ENCODE data around the gene ZNF142. TPM values are rescaled to one million over a fixed set of nuclear protein-coding genes. Genes with fewer than 3 reads are reported as not detected.

Gene ZNF142
- total and polyA plus RNA-seq, 2 of the 4 experiments (the other 2 are of a cell fraction), result 4.3 to 9.7 TPM

DNA sequence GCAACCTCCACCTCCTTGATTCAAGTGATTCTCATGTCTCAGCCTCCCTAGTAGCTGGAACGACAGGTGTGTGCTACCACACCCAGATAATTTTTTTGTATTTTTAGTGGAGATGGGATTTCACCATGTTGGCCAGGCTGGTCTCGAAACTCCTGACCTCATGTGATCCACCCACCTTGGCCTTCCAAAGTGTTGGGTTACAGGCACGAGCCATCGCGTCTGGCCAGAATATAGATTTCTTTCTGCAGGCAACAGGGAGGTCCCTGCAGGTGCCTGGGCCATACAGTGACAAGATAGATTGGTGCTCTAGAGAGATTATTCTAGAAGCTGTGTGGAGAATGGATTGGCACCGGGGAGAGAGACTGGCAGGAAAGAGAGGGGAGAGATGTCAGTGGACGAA is 38.4 kb downstream of the ZNF142 start:
- POLR2A ChIA-PET (ENCODE audit: unreplicated experiment), result no interaction called here
- CTCF ChIA-PET, result no interaction called here
- dilution Hi-C loops (cut with HindIII; ENCODE audit: low sequenced_read_pairs, unreplicated experiment), result no loop called here

More for the DNA sequence above, 38.4 kb downstream of the ZNF142 start:
- H4K5ac ChIP-seq (ENCODE audit: low read depth, low read length), result no peak overlapping the region
- H3K18ac ChIP-seq (ENCODE audit: low read depth, low read length), result no peak overlapping the region
- no peaks in the 10 kb centered on the region for H3K9me3 ChIP-seq (ENCODE audit: control insufficient read depth, insufficient read depth, low read length)
- ATAC-seq (ENCODE audit: low read depth) (no peak), DNase-seq (no peak)
- H3K9ac ChIP-seq (ENCODE audit: low read depth, low read length), result no peak overlapping the region
- TF ChIP-seq, protein P1, sequence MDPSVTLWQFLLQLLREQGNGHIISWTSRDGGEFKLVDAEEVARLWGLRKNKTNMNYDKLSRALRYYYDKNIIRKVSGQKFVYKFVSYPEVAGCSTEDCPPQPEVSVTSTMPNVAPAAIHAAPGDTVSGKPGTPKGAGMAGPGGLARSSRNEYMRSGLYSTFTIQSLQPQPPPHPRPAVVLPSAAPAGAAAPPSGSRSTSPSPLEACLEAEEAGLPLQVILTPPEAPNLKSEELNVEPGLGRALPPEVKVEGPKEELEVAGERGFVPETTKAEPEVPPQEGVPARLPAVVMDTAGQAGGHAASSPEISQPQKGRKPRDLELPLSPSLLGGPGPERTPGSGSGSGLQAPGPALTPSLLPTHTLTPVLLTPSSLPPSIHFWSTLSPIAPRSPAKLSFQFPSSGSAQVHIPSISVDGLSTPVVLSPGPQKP (IDR thresholded peaks at IDR 0.05; ENCODE audit: borderline replicate concordance, low read depth, low read length), result no peak
- TF ChIP-seq, protein P2, sequence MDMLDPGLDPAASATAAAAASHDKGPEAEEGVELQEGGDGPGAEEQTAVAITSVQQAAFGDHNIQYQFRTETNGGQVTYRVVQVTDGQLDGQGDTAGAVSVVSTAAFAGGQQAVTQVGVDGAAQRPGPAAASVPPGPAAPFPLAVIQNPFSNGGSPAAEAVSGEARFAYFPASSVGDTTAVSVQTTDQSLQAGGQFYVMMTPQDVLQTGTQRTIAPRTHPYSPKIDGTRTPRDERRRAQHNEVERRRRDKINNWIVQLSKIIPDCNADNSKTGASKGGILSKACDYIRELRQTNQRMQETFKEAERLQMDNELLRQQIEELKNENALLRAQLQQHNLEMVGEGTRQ (IDR thresholded peaks at IDR 0.05; ENCODE audit: low read depth, low read length), result no peak
- TF ChIP-seq MAZ (IDR thresholded peaks at IDR 0.05; ENCODE audit: borderline replicate concordance, low read depth, low read length) (no peak), CHD1 (IDR thresholded peaks at IDR 0.05; ENCODE audit: low read depth, low read length) (no peak), FOS (IDR thresholded peaks at IDR 0.05; ENCODE audit: low read depth, low read length) (no peak), NFE2L2 (IDR thresholded peaks at IDR 0.05; ENCODE audit: low read depth, low read length) (no peak), RCOR1 (IDR thresholded peaks at IDR 0.05; ENCODE audit: insufficient replicate concordance, low read length) (no peak), MXI1 (IDR thresholded peaks at IDR 0.05; ENCODE audit: borderline replicate concordance, low read depth, low read length) (no peak), SMC3 (IDR thresholded peaks at IDR 0.05; ENCODE audit: low read depth, low read length) (no peak), POLR2A (IDR thresholded peaks at IDR 0.05; ENCODE audit: low read depth, low read length) (no peak), RAD21 (IDR thresholded peaks at IDR 0.05; ENCODE audit: low read length) (no peak), BHLHE40 (IDR thresholded peaks at IDR 0.05; ENCODE audit: low read depth, low read length) (no peak), CEBPB (IDR thresholded peaks at IDR 0.05; ENCODE audit: low read depth, low read length) (no peak), RFX5 (IDR thresholded peaks at IDR 0.05; ENCODE audit: low read depth, low read length) (no peak), MAFK (IDR thresholded peaks at IDR 0.05; ENCODE audit: low read depth, low read length) (no peak)
- TF ChIP-seq, protein P3, sequence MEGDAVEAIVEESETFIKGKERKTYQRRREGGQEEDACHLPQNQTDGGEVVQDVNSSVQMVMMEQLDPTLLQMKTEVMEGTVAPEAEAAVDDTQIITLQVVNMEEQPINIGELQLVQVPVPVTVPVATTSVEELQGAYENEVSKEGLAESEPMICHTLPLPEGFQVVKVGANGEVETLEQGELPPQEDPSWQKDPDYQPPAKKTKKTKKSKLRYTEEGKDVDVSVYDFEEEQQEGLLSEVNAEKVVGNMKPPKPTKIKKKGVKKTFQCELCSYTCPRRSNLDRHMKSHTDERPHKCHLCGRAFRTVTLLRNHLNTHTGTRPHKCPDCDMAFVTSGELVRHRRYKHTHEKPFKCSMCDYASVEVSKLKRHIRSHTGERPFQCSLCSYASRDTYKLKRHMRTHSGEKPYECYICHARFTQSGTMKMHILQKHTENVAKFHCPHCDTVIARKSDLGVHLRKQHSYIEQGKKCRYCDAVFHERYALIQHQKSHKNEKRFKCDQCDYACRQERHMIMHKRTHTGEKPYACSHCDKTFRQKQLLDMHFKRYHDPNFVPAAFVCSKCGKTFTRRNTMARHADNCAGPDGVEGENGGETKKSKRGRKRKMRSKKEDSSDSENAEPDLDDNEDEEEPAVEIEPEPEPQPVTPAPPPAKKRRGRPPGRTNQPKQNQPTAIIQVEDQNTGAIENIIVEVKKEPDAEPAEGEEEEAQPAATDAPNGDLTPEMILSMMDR (conservative IDR thresholded peaks at IDR 0.05; ENCODE audit: low read depth, low read length), result no peak
- H3K9me1 ChIP-seq (ENCODE audit: insufficient read depth, low read length), result no peaks in the 10 kb centered on the region
- no peak overlapping the region for H2AK9ac ChIP-seq (replicated peaks; ENCODE audit: low read depth, low read length, poor library complexity)
- H3K14ac ChIP-seq (replicated peaks; ENCODE audit: low read depth, low read length), result no peak overlapping the region
- H3K4me2 ChIP-seq (ENCODE audit: low read depth, low read length), result no peak overlapping the region
- no peak overlapping the region for H3K23ac ChIP-seq (ENCODE audit: low read depth, low read length)
- no peak overlapping the region for H2BK15ac ChIP-seq (ENCODE audit: low read depth, low read length)
- H4K8ac ChIP-seq (ENCODE audit: low read depth in 2 of 2, low read length in 2 of 2), result no peak overlapping the region
- no peak overlapping the region for H2BK5ac ChIP-seq (ENCODE audit: low read depth, low read length, poor library complexity, severe bottlenecking)
- intact Hi-C loops (cut with micrococcal nuclease), result no loop called here
- H2AFZ ChIP-seq (replicated peaks; ENCODE audit: low read length, poor library complexity), result no peak overlapping the region
- H3K27ac ChIP-seq (ENCODE audit: insufficient read depth, low read length), result no peak overlapping the region
- no peaks in the 10 kb centered on the region for H3K36me3 ChIP-seq (ENCODE audit: control insufficient read depth, insufficient read depth, low read length)
- H3K4ac ChIP-seq (ENCODE audit: low read depth, low read length), result no peak overlapping the region
- no peaks in the 10 kb centered on the region for H4K20me1 ChIP-seq (ENCODE audit: insufficient read depth, low read length)
- H2BK20ac ChIP-seq (ENCODE audit: low read depth, low read length), result no peak overlapping the region
- no peaks in the 10 kb centered on the region for H3K27me3 ChIP-seq (ENCODE audit: control insufficient read depth, insufficient read depth, low read length)
- H2AK5ac ChIP-seq (ENCODE audit: low read depth, low read length), result no peak overlapping the region
- H3K56ac ChIP-seq (ENCODE audit: extremely low read depth, insufficient read depth, low read length), result no peak overlapping the region; the same call in 1 of the 2 replicates
- BruUV-seq (replicated peaks), result no TSS peak
- 63% methylated on average over 3 of the region's 7 CpGs; no CpG with 5 or more reads in 1 of the 2 experiments for WGBS, 2 experiments (ENCODE audit: extremely low coverage in 2 of 2, insufficient read length in 1 of 2)
- no peak overlapping the region for H4K91ac ChIP-seq (ENCODE audit: insufficient read depth, low read depth, low read length)
- H3K79me1 ChIP-seq (ENCODE audit: low read depth in 1 of 2, low read length in 2 of 2), result no peaks in the 10 kb centered on the region
- no peaks in the 10 kb centered on the region; the same call in 1 of the 2 replicates for H3K4me1 ChIP-seq (ENCODE audit: control insufficient read depth, insufficient read depth, low read length)
- H2BK120ac ChIP-seq (ENCODE audit: low read depth, low read length), result no peak overlapping the region
- H3K4me3 ChIP-seq (ENCODE audit: insufficient read depth, low read depth, low read length), result no peak overlapping the region
- in situ Hi-C loops (cut with MboI; ENCODE audit: low sequenced_read_pairs), result no loop called here
